Suppressor macrophage treated with lipopolysaccharide for 4 hours (primary cell): ENCODE data around the gene MARF1.
"Not testable (repeated sequence)": the region's sequence is repeated elsewhere in the genome, so short reads cannot be mapped to it uniquely, and the experiment has no call there.

ENCODE experiments used
- DNase-seq: peaks from one replicate; pipeline ENCODE4 v3.0.0-alpha.2; 2020

The MARF1 gene

GRCh38 chr16:15652293-15653001 lies 9.5 kb upstream of the MARF1 start:
- no peak for DNase-seq

DNA sequence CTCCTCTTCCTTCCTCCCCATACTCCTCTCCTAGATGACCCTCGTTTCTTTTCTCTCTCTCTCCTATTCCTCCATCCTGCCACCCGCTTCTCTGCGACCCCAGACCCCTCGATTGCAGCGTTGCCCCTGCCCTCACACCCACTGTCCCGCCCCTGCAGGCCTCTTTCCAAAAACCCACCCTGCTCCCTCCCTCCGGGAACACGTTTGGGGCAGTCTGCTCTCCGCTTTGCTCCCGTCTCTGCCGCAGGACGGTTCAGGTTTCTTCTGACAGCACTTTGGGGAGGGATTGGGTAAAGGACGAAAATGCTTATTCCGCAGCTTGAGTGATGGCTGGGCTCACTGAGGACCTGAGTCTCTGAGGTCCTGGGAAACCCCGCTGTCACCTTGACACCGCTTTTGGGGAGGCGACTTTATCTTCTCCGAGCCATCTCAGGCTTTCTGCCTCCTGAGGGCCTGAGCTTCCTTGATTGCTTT lies 7.8 kb upstream of the MARF1 start:
- no peak for DNase-seq

- peak; percentile 95 for DNase-seq
Measured at GRCh38 chr16:15650019-15650697, 7.2 kb upstream of the MARF1 start, which contains the start of gene NDE1. Gene NDE1 (plus strand): TSS chr16:15650245. CDS start chr16:15664779, 14,534 bp downstream.

DNA sequence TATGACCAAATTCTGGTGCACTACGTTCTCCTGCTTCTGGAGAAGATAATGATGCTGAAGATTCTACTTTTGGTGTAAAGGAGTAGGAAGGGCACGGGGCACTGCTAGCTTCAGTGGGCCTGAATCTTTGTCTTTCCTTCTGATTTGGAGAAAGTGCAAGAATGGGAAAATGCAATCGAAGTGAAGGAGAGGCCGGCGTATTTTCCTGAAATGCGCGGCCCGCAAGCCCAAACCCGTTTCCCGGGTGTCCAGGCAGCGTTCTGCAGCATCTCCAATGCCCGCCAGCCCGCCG lies 6.7 kb upstream of the MARF1 start:
- DNase-seq: no peak

- DNase-seq: not testable (repeated sequence)
Measured at GRCh38 chr16:15649311-15649710, 6.4 kb upstream of the MARF1 start.

GRCh38 chr16:15648135-15648730 lies 5.3 kb upstream of the MARF1 start:
- no peak for DNase-seq

GRCh38 chr16:15647294-15648014 lies 4.5 kb upstream of the MARF1 start:
- no peak for DNase-seq

DNA sequence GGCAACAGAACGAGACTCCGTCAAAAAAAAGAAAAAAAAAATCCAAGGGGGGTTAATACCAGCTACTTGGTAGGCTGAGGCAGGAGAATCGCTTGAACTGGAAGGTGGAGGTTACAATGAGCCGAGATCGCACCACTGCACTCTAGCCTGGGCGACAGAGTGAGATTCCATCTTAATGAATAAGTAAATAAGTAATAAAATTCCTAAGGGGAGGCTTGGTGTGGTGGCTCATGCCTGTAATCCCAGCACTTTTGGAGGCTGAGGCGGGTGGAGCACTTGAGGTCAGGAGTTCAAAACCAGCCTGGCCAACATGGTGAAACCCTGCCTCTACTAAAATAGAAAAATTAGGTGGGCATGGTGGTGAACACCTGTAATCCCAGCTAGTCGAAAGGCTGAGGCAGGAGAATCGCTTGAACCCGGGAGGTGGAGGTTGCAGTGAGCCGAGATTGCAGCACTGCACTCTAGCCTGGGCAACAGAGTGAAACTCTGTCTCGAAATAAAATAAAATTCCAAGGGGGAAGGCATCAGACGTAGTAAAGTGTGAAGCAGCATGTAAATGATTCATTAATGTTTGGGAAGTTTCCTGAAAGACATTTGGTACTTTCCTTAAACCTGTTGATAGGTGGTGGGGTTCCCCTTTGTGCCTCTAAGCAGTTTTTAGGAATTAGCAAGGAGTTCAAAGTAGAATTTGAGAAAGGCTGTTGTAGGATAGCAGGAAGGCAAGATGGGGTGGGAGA lies 3.8 kb upstream of the MARF1 start:
- DNase-seq: not testable (repeated sequence)

- DNase-seq: peak; percentile 51
Measured at GRCh38 chr16:15644962-15645465, 2.1 kb upstream of the MARF1 start.

- no peak for DNase-seq
Measured at GRCh38 chr16:15644267-15644961, 1.5 kb upstream of the MARF1 start.

DNA sequence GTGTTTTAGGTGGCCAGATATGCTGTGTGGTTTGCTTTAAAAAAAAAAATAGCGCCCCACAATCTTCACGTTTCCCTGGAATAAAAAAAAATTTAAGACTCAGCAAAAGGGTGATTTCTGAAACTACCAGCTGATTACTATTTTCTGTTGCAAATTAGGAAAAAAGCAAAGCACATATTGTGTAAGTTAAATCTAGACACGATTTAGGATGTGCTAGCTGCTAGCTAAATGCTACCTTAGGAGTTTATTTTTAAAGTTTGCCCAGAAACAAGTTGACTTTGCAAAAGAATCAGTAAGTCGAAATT lies 944 bp upstream of the MARF1 start:
- no peak for DNase-seq

- peak; percentile 58 for DNase-seq
Measured at GRCh38 chr16:15642557-15643047, 352 bp downstream of the MARF1 start.

- DNase-seq: no peak
Measured at GRCh38 chr16:15641753-15642556, 999 bp downstream of the MARF1 start.

DNA sequence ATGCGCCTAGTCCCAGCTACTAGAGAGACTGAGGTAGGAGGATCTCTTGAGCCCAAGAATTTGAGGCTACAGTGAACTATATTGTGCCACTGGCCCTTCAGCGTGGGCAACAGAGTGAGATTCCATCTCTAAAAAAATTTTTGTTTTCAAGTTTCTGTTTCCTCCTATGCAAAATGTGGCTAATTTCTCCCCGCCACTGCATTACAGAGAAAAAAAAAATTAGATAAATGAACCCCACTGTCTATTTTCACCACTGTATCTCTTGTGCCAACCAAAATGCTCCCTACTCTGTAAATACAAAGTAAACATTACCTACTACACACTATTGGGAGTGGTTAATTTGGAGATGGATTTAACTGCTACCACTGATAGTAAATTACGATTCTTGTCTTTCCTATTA lies 2.0 kb downstream of the MARF1 start:
- DNase-seq: no peak

- peak; percentile 29 for DNase-seq
Measured at GRCh38 chr16:15639061-15639568, 3.8 kb downstream of the MARF1 start.

DNA sequence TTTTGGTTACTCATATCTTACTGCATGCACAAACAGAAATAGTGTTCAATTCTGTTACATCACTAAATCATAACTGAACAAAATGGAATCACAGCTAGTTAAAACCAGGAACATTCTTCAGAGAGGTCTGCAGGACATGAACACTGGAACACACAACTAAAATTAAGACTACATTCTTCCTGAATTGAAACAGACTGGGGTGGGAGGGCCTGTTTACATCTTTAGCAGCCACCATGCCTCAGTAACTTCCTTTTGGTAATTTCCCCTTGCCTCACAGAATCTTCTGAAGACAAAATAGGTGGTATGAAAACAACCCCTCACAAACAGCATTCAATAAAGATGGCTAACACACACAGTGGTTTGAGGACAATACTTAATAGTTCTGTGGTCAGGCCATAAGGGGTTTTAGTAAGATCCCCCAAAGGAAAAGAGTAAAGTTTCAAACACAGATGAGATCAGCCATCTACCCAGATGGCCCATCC lies 6.5 kb downstream of the MARF1 start:
- DNase-seq: no peak

- no peak for DNase-seq
Measured at GRCh38 chr16:15635926-15636325, 7.0 kb downstream of the MARF1 start.

GRCh38 chr16:15631730-15632409 lies 11.1 kb downstream of the MARF1 start:
- DNase-seq: no peak

- no peak for DNase-seq
Measured at GRCh38 chr16:15621889-15622288, 21.1 kb downstream of the MARF1 start.

DNA sequence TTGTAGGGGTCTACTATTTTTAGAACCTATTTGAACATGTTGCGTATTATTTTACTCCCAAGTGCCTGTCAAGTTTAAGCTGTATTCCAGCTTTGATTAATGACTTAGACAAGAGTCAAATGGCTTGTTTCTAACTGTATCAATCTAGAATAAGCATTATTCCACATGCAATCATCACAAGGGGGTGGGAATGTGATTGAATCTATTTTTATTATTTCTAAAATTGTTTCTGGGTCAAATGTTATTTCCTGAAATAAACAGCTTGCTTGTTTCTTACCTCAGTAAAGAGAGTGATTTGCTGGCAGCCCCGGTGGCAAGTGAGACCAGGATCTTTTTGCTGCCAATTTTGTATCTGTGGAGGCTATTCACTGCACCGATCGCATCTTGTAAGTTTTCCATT lies 21.5 kb downstream of the MARF1 start:
- no peak for DNase-seq
